GM19239 (cell line): ENCODE measurements around the gene BARD1.
"Not testable (repeated sequence)": the region's sequence is repeated elsewhere in the genome, so short reads cannot be mapped to it uniquely, and the experiment has no call there.

Experiments used
- DNase-seq: peaks from one replicate; pipeline ENCODE4 v3.0.0; 2011; ENCODE audit warnings: low spot score; ENCODE audit not compliant: insufficient read length
- FAIRE-seq: peaks from 2 replicates; lab custom pipeline; 2011; peaks lifted over from hg19 to GRCh38; lab: Jason Lieb, UNC

Gene BARD1

DNA sequence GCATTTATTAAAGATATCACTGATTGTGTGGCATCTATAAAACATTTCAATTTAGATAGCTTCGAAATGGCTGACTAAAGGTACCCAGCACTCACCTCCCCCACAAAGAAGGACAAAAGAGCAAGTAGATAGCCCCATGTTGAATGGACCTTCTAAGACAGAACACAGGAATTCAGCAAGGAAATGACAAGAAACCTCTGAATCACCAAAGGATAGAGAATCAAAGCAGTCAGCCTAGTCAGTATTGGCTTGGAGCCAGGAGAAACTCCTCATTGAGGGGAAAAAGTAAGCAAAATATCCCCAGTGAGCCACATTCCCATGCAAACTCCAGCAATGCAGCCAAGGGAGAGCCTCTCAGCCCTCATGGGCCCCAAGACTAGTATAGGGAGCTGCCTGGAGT, 113.7 kb downstream of the BARD1 start:
- no peak for DNase-seq
- FAIRE-seq, result no peak

DNA sequence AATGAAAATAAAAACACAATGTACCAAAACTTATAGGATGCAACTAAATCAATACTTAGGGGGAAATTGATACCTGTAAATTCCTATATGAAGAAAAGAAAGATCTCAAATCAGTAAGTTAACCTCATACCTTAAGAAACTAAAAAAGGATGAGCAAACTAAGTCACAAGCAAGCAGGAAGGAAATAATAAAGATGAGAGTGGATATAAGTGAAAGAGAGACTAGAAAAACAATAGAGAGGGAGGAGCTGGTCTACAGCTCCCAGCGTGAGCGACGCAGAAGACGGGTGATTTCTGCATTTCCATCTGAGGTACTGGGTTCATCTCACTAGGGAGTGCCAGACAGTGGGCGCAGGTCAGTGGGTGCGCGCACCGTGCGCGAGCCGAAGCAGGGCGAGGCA, 125.9 kb downstream of the BARD1 start:
- FAIRE-seq, result peak; percentile 44
- DNase-seq, result not testable (repeated sequence)

DNA sequence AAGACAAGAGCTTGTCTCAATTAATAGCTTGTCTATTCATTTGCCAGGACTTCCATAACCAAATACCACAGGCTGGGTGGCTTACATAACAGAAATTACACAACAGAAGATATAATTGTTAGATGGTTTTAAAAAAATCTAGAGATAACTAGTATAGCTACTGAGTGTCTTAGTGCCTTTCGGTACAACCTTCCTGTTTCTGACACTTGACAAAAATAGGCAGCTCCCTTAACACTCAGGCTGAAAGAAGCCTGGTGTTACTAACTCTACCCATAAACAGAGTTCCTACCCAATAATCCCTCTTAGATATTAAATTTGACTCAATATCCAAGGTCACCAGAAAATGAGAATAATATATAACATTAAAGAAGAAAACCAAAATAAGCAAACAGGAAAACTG, 129.7 kb downstream of the BARD1 start:
- no peak for DNase-seq
- FAIRE-seq, result no peak

DNA sequence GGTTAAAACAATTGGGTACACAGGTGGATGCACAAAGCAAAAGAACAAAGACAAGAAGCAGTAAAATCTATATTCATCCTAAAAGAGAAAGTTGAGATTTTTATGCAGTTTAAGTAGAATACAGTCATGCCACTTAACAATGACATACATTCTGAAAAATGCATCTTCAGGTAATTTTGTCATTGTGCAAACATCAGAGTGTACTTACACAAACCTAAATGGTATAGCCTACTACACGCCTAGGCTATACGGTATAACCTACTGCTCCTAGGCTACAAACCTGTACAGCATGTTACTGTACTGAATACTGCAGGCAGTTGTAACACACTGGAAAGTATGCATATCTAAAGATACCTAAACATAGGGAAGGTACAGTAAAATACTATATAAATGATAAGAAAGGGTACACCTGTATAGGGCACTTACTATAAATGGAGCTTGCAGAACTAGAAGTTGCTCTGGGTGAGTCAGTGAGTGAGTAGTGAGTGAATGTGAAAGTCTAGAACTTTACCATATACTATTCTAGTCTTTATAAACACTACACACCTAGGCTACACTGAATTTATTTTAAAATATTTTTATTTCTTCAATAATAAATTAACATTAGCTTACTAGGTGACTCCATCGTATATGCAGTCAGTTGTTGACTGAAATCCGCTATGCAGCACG, 132.9 kb downstream of the BARD1 start:
- FAIRE-seq (no peak), DNase-seq (no peak)
